HG03159 (cell line): ENCODE measurements around the gene ABHD12B.

Experiments used
- ATAC-seq: cut with Tn5 transposase; IDR thresholded peaks from one replicate; pipeline ENCODE4 v1.9.1; 2021; ENCODE audit warnings: mild to moderate bottlenecking, moderate library complexity; ENCODE audit not compliant: unreplicated experiment

Gene ABHD12B

DNA sequence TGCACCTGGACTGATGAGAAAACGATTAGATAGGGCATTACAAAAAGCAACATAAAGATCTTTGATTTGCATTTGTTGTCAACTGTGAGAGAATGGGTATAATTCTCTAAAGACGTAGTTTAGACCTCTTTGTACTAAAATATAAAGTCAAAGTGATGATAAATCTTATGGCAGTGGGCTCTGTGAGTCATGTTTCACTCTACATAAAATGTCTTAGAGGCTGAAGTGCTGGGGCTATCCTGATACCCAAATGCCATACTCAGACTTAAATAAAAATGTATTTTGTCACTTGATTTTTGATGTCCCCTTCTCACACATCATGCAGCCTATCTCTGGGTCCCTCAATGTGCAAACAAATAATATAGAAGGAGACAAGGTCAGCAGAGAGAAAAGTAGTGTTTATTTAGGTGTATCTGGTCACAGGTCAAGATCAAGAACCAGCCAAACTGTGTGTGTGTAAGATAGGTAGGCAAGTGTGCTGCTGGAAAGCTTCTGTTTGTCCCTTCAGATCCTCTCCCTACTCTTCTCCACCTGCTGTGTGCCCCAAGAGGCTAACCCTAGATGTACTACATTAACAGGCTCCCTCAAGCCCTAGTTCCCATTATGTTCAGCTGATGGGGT lies 33.9 kb upstream of the ABHD12B start:
- no peak for ATAC-seq

DNA sequence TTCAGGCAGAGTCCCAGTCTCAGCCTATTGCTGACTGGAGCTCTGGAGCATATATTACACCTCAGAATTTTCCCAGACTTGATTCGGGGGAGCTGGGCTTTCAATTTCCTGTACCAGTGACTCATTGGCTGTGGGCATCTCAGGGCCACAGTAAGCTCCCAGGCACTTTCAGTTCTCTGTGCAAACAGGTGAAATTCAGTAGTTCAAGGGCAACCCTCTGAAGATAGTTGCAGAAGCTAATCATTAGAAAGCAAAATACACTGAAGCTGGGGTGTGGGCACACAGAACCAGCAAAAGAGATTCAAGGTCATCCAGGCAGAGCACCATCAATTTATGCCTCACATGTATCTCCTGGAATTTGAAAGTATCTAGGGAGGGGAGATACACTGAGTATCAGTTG lies 32.8 kb upstream of the ABHD12B start:
- ATAC-seq, result no peak

DNA sequence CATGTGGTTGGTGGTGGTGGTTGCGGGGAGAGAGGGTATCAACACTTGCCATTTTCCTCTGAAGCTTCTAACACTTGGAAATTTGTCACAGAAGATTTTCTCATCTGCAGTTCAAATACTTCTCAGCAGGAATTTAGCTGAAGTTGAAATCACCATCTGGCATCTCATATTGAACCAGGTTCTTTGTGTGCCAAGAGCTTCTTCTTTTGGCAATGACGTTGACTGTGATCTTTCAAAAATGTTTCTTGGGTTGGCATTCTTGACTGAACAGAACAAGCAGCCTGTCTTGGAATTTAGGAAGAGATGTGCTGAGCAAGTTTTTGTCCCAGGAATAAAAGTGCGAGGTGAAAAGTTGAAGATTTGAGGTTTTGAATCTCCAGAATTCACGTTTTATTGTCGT lies 32.2 kb upstream of the ABHD12B start:
- no peak for ATAC-seq

DNA sequence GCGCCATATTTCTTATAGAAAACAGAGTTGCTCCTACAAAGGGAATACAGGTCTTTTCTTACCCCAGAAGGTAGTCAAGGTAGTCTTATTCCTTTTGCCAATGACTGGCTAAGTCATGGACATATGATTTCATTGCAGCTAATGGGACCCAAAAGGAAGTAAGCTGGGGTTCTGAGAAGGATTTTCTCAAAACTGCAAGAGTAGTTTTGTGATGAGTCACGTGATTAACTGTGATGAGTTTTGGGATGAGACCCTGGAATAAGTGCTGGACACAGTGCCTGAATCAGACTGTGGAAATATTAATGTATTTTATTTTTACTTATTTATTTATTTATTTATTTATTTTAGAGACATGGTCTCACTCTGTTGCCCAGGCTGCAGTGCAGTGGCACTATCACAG lies 27.5 kb upstream of the ABHD12B start:
- ATAC-seq, result no peak

DNA sequence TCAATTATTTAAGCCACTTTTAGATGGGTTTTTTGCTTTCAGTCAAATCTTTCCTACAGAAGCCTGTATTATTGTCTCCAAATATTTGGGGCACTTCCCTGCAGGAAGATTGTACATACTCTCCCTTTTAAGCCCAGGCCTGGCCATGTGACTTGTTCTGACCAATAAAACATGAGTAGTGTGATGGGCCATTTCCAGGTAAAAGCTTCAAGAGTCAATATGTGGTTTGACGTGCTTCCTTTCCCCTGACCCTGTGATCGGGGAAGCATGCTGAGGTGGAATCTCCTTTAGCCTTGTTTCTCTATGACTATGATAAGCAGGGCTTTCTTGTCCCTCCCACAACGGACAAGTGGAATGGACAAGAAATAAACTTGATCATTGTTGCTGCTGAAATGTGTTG lies 26.7 kb upstream of the ABHD12B start:
- no peak for ATAC-seq

DNA sequence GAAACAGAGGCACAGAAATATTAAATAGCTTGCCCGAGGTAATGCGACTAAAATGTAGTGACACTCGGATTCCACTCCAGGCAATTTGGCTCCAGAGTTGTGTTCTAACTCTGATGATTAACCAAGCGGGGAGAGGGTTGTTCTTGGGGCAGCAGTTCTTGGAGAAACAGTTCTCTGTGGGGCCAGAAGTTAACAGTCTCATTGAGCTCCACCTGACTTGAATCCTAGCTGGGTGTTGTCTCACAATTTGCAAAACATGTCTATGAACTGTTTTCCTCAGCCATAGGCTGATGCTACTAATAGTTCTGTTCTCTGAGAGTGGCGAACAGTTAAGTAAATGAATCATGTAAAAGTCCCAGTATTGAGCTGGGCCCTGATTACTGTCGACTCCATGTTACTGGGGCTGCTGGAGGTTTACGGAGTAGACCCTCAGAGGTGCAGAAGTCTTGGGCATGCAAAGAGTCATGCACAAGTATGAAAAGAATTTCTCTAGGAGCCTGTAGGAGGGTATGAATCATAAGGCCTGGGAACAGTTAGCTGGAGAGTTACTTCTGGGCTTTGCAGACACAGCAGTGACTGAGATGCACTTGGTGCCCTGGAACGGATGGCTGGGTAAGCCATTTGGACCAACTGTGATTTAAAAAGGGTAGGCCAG lies 25.5 kb upstream of the ABHD12B start:
- ATAC-seq, result no peak

DNA sequence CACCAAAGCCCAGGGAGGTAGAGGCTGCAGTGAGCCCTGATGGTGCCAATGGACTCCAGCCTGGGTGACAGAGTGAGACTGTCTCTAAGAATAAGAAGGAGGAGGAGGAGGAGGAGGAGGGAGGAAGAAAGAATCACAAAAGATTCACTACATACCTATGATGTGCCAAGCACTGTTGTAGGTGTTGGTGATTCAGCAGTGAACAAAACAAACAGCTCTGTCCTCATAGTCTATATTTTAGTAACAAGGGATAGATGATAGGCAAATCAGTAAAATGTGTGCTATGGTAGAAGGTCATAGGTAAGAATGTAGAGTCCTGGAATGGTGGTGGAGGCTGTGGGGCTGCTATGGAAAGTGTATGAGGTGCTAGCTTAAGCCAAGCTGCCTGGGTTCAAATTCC lies 18.0 kb upstream of the ABHD12B start:
- ATAC-seq, result no peak

DNA sequence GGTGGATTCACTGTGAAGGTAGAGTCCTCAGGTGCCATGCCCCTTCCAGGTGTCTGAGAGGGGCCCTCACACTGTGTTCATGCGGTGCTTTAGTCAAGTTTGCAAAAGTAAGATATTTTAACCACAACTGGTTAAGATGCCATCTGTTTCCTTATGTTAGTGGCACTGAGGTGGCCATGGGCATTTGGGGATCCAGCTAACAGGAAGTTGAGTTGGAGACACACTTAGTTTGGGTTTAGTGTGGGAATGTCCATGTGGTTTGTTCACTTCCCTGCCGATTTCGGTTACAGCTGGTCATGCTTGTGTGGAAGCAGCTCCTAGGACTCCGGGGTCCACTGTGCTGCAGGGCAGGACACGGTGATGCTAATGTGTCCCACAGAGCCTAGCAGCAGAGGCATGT lies 17.3 kb upstream of the ABHD12B start:
- no peak for ATAC-seq

DNA sequence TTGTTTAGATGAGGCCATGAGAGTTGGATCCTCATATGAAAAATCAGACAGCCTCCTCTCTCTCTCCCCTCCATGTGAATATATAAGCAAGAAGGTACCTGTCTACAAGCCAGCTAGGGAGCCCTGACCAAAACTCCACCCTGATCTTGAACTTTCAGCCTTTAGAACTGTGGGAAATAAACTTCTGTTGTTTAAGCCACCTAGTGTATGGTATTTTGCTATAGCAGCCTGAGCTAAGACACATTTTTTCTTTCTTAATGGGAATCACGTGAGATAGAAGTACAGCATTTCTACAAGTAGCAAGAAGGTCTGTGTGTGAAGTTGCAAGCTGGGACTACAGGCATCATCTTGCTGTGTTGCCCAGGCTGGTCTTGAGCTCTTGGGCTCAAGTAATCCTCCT lies 16.3 kb upstream of the ABHD12B start:
- ATAC-seq, result no peak

DNA sequence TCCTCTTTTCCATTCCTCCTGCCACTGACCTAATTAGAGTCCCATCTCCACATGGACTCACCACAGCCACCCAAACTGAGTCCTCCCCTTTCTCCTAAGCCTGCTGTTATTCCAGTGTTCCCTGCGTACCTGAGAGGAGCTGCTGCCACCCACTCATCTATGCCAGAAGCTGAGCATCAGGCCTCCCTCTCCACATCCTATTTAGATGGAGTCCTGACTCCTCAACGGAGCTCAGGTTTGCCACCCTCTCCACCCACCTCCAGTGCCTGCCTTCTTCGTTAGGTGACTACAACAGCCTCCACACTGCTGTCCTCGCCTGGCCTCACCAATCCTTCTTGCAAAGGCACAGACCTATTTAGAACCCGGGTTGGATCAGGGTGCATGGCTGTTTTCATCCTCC lies 15.2 kb upstream of the ABHD12B start:
- ATAC-seq, result no peak

DNA sequence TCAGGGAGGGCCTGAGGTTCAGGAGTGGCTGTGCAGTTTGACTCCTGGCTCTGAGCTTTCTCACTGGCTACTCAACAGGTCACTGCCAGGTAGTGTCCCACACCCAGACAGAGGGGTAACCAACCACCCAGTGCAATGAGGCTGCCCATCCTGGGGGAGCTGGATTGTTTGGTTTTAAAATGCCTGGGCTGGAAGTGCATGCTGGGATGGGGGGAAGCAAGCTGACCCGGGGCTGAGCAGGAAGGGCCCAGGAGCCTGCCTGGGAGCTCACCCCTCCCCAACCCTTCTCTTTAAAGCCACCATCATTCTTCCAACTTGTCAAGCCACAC lies 12.6 kb upstream of the ABHD12B start:
- ATAC-seq, result no peak

DNA sequence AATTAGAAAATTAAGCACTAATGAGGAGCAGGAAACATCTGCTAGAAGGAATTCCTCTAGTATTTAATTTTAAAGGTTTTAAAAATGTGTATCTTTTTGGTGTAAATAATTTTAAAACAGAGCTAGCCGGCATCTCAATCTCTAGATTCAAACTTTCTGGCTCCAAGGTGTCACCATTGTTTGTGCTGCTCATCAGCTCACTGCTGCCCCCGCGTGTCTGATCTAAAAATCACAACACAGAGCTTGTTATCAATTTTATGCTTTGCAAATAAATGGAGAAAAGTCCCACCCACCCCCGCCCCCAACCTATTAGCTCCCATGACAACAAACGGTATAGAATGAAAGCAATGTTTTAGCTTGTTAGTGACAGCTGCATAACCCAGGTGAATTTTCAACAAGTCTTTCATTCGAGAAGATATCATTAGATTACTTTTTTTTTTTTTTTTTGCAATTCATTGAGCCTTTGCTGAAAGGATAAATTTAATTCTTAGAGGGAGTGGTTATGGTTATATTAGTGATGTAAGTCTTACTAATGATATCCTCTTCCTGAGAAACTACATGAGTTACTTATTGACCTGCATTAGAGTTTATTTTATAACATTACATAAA lies 11.3 kb upstream of the ABHD12B start:
- peak; percentile 45 for ATAC-seq

DNA sequence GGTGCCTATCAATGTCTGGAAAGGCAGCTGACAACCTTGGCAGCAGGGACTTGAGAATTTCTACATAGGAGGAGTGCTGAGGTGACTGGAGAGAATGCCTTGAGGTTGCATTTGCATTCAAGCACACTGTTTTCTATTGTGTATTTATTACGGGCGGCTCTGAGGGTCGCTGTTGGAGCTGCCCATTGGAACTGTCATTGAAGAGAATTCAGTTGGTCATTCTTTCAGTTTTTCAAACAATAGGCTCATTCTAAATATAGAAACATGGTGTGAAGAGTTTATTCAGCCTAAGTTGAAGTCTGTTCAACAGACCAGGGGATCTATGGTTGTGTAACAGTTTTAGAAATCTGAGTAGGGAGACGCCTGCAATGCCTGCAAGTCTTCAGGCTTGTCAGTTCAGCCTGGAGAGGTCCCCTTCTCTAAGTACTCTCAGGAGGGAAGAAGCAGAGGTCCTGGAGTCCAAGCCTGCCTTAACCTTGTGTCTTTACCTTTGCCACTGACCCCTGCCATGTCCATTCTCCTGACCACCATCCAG lies 9.8 kb upstream of the ABHD12B start:
- no peak for ATAC-seq

DNA sequence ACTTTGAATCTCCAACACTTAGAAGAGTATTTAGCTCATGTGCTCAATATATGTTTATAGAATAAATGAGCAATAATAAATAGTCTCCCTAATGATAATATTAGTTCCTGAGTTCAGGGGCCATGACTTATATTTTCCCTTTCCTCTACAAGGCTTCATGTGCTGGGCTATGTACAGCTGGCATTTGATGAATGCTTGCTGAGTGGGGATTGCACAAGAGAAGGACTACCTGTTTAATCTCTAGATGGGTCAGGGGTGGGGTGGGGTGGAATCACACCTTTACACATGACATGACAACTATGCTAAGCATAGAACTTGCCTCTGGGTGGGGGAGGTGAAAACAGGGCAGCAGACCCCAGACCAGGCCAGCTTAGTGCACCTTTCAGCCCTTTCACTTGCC lies 7.6 kb upstream of the ABHD12B start:
- no peak for ATAC-seq

DNA sequence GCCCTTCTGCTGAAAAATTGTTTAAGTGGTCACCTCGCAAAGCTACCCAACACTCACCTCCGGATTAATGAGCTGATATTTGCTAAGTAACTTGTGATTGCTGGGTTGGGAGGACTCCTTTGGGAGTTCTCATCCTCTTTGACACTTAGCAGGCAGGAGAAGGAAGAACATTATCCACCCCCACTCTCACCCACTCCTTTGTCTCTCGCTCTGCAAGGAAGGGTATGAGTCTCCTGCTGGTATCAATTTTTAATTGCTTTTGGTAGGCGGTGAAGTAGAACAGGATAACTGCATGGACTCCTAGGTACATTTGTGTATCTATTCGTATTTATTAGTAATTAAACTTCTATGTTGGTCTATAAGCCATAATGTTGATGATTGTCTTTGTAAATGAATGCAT lies 6.9 kb upstream of the ABHD12B start:
- no peak for ATAC-seq

DNA sequence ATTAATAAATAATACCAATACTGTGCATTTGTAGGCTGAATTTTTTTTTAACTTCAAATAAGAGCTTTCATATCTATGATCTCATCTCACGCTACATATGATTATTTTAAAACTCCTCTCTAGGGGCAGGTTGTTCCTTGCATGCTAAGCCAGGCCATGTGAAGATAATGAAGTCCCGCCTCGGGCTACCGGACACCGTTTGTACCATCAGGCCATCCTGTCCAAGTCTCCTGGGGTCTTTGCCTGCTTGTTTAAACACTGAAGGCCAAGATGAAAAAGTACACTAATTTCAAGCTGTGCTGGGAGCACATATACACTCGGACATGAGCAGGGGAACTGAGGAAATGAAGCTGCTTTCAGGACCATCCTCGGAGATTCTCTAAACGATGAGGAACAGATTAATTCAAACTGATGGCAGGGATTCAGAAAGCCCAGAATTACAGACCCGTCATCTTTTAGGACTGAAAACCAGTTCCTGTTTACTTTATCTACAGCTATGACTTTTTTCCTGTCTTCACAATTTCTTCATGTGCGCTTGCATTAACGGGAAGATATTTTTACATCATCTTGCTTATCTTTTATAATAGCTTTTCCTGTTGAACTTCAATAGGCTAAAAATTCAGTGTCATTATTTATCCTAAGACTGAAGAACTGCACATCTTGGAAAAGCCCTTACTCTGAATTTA lies 6.3 kb upstream of the ABHD12B start:
- ATAC-seq, result no peak

DNA sequence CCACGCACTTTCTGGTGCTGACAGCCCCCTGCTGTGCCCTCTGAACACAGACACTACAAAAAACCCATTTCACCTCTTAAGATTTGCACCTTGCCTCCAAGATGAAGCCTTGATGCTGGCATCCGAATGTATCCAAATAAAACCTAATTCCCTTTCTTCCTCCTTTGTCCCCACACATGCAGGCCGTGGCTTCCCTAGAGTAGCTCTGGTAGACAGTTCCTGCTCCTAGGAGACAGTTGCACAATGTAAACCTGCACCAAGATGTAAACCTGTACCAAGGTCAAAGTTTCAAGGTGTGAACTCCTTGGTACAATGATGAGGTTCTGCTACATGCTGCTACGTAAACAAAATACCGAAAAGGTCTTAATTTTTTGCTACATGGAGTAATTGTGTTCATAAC lies 625 bp upstream of the ABHD12B start:
- no peak for ATAC-seq

DNA sequence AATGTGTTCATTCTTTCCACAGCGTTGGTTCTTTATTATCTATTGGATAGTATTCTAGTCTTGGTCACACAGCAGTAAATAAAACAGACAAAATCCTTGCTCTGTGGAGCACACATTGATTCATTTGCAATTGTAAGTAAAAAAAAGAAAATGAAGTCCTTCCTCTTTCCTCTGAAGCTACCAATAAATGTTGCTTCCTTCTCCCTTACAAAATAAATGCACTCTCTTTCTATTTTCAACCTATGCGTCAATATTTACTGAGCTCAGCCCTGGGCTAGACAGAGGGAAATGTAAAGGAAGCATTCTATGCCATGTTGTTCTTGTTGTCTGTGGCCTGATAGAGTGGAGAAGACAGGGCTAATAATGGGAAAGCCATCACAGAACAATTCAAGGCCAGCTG lies 2.9 kb downstream of the ABHD12B start:
- no peak for ATAC-seq

DNA sequence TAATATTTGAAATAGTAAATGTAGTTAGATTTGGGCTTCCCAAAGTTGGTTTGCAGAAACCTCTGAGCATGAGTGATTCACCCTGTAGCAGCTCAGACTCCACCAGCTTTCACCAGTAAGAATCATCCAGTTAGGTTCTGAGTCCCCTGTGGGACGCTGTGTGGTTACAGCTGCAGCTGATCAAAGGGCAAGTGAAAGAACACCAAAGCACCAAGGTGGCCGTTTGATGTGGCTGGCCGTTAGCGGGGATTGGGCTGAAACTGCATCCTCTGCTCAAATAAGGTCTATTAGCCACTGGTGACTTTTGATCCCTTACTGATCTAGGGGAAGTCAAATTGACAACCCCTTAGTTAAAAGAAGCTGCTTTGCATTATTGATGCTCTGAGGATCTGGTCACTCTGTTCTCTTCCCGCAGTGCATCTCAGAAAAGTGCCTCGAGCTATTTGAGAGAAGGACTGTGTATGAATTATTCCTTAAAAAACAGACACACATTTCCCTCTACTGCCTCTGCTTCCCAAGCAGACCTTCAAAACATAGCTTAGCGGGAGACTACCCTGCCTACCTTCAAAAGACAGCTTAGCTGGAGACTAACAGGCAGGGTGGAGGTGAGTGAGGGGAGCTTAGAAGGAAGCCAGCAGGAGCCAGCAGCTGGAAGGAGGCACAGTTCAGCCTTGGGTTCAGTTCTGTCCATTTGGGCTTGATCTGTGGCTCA lies 3.7 kb downstream of the ABHD12B start:
- ATAC-seq, result peak; percentile 82

DNA sequence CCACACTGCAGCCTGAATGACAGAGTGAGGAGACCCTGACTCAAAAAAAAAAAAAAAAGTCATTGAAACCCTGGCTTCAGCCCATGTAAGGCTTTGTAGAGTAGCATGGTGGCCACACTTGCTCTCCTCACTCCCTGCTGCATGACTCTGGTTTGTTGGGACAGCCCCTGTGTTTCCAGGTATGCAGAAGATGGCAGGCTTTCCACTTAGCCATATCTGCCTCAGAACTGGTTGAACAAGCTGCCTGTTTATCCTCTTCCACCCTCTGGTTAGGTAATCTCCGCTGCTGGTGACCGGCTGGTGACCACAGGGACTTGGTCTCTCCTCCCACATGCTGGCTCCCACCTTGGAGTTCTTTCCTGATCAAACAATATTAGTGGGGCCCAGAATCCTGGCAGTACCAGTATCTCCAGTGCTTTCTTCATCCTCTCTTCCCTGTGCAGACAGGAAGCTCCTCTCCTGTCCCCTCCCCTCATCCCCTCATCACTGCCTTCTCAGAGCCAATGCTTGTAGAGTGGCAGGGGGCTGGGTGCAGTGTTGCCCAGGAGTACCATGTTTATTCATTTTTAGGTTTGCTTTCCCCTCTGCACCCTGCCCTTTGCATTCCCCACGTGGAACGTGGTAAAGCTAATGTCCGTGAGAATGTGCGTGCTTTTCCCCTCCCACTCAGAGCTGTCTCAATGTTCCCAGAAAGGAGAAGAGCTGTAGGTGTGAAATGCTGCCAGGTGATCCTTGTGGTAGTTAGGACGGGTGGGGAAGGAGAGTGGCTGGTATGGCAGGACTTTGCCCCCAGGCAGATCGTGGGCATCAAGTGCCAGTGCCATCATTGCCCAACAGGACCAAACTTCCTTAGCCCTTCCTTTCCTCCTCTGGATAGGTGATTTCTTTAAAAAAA lies 11.3 kb downstream of the ABHD12B start:
- ATAC-seq, result no peak
